GM18511 (cell line): ENCODE data around the gene NLRP4.

Experiments used
- ATAC-seq: cut with Tn5 transposase; IDR thresholded peaks from one replicate; pipeline ENCODE4 v1.9.1; 2021; ENCODE audit warnings: mild to moderate bottlenecking, moderate library complexity; ENCODE audit not compliant: unreplicated experiment

Gene NLRP4, protein sequence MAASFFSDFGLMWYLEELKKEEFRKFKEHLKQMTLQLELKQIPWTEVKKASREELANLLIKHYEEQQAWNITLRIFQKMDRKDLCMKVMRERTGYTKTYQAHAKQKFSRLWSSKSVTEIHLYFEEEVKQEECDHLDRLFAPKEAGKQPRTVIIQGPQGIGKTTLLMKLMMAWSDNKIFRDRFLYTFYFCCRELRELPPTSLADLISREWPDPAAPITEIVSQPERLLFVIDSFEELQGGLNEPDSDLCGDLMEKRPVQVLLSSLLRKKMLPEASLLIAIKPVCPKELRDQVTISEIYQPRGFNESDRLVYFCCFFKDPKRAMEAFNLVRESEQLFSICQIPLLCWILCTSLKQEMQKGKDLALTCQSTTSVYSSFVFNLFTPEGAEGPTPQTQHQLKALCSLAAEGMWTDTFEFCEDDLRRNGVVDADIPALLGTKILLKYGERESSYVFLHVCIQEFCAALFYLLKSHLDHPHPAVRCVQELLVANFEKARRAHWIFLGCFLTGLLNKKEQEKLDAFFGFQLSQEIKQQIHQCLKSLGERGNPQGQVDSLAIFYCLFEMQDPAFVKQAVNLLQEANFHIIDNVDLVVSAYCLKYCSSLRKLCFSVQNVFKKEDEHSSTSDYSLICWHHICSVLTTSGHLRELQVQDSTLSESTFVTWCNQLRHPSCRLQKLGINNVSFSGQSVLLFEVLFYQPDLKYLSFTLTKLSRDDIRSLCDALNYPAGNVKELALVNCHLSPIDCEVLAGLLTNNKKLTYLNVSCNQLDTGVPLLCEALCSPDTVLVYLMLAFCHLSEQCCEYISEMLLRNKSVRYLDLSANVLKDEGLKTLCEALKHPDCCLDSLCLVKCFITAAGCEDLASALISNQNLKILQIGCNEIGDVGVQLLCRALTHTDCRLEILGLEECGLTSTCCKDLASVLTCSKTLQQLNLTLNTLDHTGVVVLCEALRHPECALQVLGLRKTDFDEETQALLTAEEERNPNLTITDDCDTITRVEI

DNA sequence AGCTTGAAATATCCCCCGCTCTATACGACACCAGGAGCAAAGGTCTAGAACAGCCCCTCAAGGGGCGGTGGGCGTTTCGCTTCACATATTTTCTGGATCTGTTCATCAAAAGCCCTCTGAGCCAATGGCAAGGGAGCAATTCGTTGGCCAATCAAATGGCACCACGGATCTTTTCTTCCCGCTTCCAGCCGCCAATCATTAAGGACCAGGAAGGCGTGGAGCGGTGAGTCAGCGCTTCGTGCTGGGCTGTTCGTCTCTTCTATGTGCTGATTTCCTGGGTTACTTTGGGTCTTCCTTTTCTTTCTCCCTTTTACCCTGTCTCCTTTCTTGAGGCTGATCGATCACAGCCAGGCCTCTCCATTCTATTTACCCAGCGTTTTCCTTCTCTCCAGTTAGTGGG, at the start of gene NLRP4:
TSS of gene NLRP4 (plus strand) at position 201 of the 400 bp plus-strand sequence. CDS start 15,541 bp downstream, outside the sequence.
- no peak for ATAC-seq

DNA sequence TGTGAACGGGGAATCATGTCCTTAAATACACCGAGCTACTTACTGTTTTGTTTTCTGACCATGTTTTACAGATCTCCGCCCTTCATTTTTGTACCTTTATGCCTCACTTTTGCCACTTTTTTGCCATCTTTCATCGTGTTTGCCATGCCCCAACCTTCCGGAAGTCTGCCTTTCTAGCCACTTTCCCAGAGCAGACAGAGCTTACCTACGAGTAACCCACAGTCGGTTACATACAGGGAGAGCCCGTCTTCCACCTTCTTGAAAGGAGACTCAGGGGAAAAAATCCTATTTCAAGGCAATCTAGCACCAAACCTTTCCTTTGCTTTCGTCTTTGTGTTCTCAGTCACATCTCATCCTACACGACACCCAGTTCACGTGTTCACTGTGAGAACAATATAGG, 41.3 kb upstream of the NLRP4 start:
- ATAC-seq = no peak

DNA sequence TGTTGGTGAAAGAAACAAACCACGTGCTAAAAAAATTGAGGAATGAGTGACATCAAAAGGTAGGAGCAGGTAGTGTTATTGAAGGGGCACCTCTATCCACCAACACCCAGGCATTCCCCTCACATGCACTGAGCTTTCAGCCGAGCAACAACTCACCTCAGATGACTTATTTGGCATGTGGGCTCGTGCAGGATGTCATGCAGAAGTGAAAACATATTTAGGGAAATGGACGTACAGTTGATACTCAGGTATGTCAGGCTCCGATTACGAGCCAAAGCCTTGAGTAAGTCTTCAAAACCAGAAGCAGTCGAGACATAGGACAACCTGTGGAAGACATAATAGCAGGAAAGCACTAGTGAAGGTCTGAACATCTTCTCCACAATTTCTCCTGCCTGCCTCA, 34.9 kb upstream of the NLRP4 start:
- no peak for ATAC-seq

DNA sequence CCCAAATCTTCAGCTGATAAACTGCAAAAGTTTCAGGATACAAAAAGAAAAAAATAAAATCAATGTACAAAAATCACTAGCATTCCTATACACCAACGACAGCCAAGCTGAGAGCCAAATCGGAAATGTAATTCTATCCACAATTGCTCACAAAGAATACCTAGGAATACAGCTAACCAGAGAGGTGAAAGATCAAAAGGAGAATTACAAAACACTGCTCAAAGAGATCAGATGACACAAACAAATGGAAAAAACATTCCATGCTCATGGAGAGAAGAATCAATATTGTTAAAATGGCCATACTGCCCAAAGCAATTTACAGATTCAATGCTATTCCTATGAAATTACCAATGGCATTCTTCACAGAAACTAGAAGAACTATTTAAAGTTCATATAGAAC, 34.1 kb upstream of the NLRP4 start:
- ATAC-seq = no peak

DNA sequence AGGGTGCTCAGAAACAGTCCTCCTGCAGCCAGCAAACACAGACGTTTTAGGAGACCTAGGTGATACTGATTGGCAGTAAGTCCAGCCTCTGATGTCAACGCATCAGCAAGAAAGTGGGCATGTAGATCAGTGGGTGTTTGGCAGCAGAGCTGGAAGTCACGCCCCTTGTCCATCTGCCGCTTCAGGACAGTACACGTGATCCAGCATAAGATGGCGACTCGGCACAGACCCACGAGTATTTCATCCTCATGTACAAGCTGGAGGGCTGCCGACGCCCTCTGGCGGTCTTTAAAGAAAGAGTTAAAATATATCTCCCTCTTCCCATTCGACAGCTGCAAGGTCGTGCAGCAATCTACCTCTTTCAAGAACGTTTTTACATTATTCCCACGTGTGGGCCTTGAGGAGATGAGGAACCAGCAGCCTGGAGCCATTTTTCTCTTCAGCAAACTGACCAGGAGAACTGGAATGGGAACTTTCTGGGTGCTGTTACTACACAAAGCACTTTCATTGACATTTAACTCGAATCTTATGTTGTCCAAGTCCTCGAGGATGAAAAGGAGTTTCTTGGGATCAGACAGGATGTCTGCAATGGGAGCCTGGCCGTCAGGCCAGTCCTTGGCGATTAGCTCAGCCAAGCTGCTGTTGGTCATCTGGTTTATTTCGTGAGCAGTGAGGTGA, 26.8 kb upstream of the NLRP4 start:
- ATAC-seq = peak; percentile 63

DNA sequence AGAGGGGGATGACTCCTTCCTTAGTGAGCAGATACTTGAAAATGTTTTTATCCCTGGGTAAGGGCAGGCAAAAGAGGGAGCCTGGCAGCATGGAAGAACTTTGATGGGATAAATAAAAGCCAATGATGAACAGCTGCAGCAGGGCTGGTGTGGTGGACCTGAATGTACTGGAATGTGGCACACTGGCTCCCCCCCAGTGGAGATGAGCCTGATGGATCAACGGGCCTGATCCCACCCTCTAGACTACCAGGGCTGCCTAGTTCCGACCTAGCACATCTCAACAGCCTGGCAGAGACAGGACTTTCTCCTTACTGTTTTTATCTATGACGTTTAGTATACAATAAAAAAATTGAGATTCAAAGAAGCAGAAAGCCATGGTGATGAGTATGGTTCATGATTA, 25.0 kb upstream of the NLRP4 start:
- ATAC-seq = no peak

DNA sequence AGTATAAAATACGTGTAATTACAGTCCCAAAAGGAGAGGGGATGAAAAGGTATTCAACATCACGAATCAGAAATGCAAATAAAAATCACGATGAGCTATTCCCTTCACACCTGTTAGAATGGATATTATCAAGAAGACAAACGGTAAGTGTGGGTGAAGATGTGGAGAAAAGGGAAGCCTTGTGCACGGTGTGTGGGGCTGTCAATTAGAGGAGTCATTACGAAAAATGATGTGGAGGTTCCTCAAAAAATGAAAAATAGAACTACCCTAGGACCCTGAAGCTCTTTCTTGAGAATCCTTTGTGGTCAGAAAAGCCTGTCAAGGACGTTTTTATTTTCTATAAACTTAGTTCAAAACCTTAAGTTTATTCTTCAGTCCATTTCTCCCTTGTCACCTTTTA, 23.9 kb upstream of the NLRP4 start:
- no peak for ATAC-seq

DNA sequence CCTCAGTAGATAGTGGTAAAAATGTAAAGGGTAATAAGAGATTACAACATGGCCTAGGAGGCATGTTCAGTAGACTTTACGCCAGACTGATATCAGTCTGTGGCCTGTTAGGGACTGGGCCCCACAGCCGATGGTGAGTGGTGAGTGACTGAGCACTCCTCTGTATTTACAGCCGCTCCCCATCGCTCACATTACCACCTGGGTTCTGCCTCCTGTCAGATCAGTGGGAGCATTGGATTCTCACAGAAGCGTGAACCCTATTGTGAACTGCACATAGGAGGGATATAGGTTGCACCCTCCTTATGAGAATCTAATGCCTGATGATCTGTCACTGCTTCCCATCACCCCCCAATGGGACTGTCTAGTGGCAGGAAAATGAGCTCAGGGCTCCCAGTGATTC, 22.4 kb upstream of the NLRP4 start:
- ATAC-seq = no peak

DNA sequence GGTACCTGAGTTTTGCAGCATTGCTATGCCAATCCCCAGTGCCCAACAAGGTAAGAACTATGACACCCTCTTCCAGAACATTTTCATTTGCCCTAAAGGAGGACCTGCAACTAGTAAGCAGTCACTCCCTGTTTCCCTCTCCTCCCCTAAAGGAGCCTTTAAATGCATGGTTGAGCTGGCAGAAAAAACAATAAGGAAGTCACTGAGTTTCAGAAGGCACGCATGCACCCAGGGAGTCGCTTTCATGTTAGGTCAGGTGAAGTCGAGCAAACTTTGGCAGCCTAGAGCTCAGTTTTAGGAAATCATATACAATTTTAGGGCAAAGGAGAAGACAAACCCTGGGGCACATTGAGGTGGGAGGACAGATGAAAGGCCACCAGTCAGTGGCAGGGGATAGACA, 16.3 kb upstream of the NLRP4 start:
- ATAC-seq = no peak

DNA sequence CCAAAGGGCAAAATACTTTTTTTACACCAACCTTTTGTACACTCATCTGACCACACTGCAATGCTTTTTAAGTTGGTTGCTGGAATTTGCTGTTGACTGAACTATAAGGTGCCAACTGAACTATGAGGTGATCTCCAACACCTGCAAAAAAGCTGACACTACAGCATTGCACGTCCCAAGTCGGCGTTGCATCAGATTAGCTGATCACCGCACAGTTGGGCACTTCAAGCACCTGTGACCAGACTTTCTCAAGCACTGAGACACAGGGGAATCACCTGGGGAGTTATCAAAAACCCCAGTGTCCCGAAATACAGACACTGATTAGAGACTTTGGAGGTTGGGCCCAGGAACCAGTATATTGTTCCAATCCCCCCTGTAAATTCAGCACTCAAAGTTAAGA, 5.7 kb upstream of the NLRP4 start:
- ATAC-seq = no peak

DNA sequence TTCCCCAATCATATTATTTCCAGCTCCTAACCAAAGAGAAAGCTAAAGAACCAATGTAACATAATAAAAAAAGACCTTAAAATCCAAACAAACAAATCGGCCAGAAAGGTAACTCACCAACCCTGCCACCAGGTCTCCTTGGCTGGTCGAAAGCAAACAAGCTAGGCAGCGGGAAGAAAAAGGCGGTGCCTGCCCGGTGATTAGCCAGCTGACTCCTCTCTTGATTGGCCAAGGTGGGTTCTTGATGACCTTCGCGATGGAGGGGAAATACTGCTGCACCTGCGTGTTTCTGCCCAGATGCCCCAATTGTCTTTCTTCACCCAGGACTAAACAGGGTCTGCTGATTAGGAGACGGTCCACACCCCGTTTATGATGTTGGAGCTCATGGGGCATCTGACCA, 4.5 kb upstream of the NLRP4 start, which contains the start of gene NLRP11:
TSS of gene NLRP11 (minus strand) at position 154 of the 400 bp plus-strand sequence. CDS start 13,825 bp downstream, outside the sequence.
- no peak for ATAC-seq

DNA sequence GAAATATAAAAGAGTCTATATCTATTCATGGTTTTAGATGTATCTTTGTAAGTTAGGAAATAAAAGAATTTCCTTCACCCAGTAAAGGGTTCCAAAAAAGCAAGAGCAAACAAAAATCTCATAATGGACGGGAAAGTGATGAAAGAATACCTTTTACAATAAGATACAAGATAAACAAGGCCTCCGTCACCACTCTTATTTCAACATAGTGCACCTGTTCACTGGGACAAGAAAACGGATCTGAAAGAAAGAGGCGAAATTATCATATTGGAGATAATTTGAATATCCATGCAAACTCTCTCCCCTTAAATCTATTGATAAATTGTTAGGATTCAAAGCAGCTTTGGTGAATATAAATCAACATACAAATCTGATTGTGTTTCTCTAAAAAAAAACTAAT, 3.7 kb upstream of the NLRP4 start:
- no peak for ATAC-seq

DNA sequence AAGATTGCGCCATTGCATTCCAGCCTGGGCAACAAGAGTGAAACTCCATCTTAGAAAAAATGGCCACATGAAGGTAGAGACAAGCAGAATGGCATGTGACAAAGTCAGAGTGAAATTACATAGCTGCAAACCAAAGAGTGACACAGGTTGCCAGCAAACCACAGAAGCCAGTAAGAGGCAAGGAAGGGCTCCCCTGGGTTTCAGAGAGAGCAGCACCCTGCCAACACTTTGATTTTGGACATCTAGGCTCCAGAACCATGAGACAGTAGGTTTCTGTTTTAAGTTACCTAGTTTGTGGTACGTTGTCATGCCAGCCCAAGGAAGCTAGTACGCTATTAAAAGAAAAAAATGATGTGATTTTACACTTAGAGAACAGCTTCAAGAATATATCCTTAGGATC, 1.9 kb downstream of the NLRP4 start:
- no peak for ATAC-seq

DNA sequence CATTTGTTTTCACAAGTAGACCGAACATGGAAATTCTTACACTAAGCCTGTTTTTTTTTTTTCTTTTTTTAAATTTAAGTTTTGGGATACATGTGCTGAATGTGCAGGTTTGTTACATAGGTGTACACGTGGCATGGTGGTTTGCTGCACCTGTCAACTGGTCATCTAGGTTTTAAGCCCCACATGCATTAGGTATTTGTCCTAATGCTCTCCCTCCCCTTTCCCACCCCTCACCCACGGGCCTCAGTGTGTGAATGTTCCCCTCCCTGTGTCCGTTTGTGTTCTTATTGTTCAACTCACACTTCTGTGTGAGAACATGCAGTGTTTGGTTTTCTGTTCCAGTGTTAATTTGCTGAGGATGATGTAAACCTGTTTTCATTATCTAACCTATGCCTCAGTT, 2.6 kb downstream of the NLRP4 start:
- no peak for ATAC-seq

DNA sequence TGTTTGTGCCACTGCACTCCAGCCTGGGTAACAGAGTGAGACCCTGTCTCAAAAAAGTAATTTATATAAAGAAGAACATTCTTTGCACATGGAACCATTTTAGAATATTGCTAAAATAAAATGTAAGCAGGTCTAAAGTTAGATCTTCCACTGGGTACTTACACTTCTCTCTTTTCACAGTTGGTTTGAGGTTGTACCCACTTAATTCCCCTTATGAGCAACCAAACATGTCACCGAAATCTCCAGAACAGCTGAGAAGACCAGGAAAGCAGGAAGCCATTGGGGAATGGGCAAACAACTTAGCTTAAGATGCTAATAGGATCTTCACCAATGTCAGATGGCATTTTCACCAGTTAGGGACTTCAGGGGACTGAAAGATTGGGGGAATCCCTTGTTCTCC, 18.8 kb downstream of the NLRP4 start:
- ATAC-seq = no peak

DNA sequence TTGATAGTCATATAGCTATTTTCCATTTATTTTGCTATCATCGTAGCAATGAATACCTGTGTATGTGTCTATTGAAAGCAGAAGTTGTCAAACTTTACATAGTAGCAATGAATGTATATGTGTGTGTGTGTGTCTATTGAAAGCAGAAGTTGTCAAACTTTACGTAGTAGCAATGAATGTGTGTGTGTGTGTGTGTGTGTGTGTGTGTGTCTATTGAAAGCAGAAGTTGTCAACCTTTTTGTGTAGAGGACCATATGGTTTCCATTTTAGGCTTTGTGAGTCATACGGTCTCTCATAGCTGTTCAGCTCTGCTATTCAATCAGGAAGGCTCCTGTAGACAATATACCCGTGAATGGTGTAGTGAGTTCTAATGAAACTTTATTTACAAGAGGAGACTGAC, 20.8 kb downstream of the NLRP4 start:
- ATAC-seq = no peak

DNA sequence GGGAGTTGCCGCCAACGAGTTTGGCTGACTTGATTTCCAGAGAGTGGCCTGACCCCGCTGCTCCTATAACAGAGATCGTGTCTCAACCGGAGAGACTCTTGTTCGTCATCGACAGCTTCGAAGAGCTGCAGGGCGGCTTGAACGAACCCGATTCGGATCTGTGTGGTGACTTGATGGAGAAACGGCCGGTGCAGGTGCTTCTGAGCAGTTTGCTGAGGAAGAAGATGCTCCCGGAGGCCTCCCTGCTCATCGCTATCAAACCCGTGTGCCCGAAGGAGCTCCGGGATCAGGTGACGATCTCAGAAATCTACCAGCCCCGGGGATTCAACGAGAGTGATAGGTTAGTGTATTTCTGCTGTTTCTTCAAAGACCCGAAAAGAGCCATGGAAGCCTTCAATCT, 21.6 kb downstream of the NLRP4 start:
- ATAC-seq = no peak

DNA sequence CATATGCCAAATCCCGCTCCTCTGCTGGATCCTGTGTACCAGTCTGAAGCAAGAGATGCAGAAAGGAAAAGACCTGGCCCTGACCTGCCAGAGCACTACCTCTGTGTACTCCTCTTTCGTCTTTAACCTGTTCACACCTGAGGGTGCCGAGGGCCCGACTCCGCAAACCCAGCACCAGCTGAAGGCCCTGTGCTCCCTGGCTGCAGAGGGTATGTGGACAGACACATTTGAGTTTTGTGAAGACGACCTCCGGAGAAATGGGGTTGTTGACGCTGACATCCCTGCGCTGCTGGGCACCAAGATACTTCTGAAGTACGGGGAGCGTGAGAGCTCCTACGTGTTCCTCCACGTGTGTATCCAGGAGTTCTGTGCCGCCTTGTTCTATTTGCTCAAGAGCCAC, 22.1 kb downstream of the NLRP4 start:
- ATAC-seq = no peak

DNA sequence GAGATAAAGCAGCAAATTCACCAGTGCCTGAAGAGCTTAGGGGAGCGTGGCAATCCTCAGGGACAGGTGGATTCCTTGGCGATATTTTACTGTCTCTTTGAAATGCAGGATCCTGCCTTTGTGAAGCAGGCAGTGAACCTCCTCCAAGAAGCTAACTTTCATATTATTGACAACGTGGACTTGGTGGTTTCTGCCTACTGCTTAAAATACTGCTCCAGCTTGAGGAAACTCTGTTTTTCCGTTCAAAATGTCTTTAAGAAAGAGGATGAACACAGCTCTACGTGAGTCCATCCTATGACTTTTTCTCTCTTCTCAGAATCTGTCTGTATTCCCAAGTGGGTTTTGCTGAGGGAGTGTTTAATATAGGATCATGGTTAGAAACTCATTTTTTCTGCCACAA, 22.6 kb downstream of the NLRP4 start:
- no peak for ATAC-seq

DNA sequence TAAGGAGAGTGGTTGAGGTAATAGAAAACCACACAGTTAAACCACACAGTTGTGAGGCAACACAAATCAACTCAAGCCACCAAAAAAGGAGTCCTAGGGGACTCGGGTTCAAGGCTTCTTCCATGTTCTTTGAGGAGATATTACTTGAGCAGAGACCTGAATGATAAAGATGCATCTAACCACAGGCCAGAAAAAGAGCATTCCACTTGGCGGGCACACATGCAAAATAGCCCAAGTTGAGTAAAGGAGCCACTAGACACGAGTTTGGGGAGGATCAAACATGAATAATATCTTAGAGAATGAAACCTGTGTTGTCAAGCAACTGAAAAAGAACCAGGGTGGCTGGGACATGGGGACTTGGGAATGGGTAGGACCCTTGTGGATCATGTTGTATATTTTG, 30.2 kb downstream of the NLRP4 start:
- ATAC-seq = no peak

DNA sequence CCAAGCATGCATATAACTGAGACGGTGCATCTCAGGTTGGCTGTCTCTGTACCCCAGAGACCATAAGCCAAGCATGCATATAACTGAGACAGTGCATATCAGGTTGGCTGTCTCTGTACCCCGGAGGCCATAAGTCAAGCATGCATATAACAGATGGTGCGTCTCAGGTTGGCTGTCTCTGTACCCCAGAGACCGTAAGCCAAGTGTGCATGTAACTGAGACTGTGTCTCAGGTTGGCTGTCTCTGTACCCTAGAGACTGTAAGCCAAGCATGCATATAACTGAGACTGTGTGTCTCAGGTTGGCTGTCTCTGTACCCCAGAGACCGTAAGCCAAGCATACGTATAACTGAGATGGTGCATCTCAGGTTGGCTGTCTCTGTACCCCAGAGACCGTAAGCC, 30.8 kb downstream of the NLRP4 start:
- no peak for ATAC-seq
